ENCODE results near the gene ATP5F1D. TPM values are rescaled to one million over a fixed set of nuclear protein-coding genes. Genes with fewer than 3 reads are reported as not detected.

Gene ATP5F1D
- total and polyA plus RNA-seq, 2 experiments from 2014 or later = 139 to 396 TPM

GRCh38 chr19:1282588-1283206 lies 41.1 kb downstream of the ATP5F1D start (continued):
- TF ChIP-seq CTCF (conservative IDR thresholded peaks at IDR 0.05; ENCODE audit: low read depth in 2 of 2) (no peak), POLR2AphosphoS5 (IDR thresholded peaks at IDR 0.05; ENCODE audit: low read depth) (no peak)

GRCh38 chr19:1283207-1283916 lies 41.8 kb downstream of the ATP5F1D start:
- H3K27ac Mint-ChIP-seq = no peak overlapping the region
- Histone ChIP-seq H3K27me3 (ENCODE audit: insufficient read depth) (peaks cover 26% of the 10 kb centered on the region), H3K9me2 (ENCODE audit: insufficient read depth) (no peaks in the 10 kb centered on the region), H3K27ac (ENCODE audit: low read depth) (no peak overlapping the region), H3K79me2 (replicated peaks; ENCODE audit: insufficient read depth) (no peaks in the 10 kb centered on the region), H3F3A (replicated peaks; ENCODE audit: low read depth) (peaks cover 31% of the 10 kb centered on the region), H4K20me1 (replicated peaks; ENCODE audit: insufficient read depth) (no peaks in the 10 kb centered on the region), H3K4me1 (ENCODE audit: insufficient read depth) (no peaks in the 10 kb centered on the region), H3K36me3 (ENCODE audit: insufficient read depth) (no peaks in the 10 kb centered on the region), H3K4me3 (no peak overlapping the region), H2AFZ (no peak overlapping the region), H3K4me2 (no peak overlapping the region)
- H3K27me3 Mint-ChIP-seq (ENCODE audit: insufficient read depth, low read depth, poor library complexity) = peaks cover 26% of the 10 kb centered on the region
- ATAC-seq = peak; percentile 4; the same call in 2 of the 3 replicates
- no peaks in the 10 kb centered on the region; the same call in 2 of the 3 replicates for H3K9me3 Mint-ChIP-seq
- DNase-seq (ENCODE audit: low spot score) = no peak
- peaks cover 7% of the 10 kb centered on the region; the same call in 2 of the 3 replicates for H3K36me3 Mint-ChIP-seq (ENCODE audit: low read depth)
- H3K4me1 Mint-ChIP-seq = peaks cover 18% of the 10 kb centered on the region
- no peak overlapping the region for H3K4me3 Mint-ChIP-seq
- TF ChIP-seq EZH2phosphoT487 (IDR thresholded peaks at IDR 0.05; ENCODE audit: unreplicated experiment) = no peak
- TF ChIP-seq EZH2 (IDR thresholded peaks at IDR 0.05; ENCODE audit: low read depth, unreplicated experiment) = no peak
- no peak for TF ChIP-seq POLR2AphosphoS5 (IDR thresholded peaks at IDR 0.05; ENCODE audit: low read depth)
- TF ChIP-seq NANOG (IDR thresholded peaks at IDR 0.05; ENCODE audit: borderline replicate concordance) = no peak
- TF ChIP-seq CREB1 (CRISPR knock-in tag; IDR thresholded peaks at IDR 0.05; ENCODE audit: low read depth) = no peak
- TF ChIP-seq CTCF (conservative IDR thresholded peaks at IDR 0.05; ENCODE audit: low read depth in 2 of 2) = no peak
- no peak for TF ChIP-seq ZNF114 (CRISPR knock-in tag; IDR thresholded peaks at IDR 0.05)
- no peak for TF ChIP-seq REST (IDR thresholded peaks at IDR 0.05; ENCODE audit: unreplicated experiment)
- no peak for TF ChIP-seq ZNF331 (CRISPR knock-in tag; IDR thresholded peaks at IDR 0.05; ENCODE audit: low read depth)

All from GM23338 (cell line).